Forelimb muscle (tissue), 1 donor: Measurements from ENCODE around the gene NDUFB2. TPM values are rescaled to one million over a fixed set of nuclear protein-coding genes. Genes with fewer than 3 reads are reported as not detected.
"Not testable (repeated sequence)": the region's sequence is repeated elsewhere in the genome, so short reads cannot be mapped to it uniquely, and the experiment has no call there.

Source experiments
- DNase-seq: peaks from one replicate; pipeline ENCODE4 v3.0.0-alpha.2; 2013; ENCODE audit warnings: low read depth
- polyA plus RNA-seq: library from polyadenylated mRNA; unstranded; fragments of 120-200 nt; gene quantifications from one replicate; pipeline ENCODE4 v1.2.1, GENCODE V29; 2013; ENCODE audit not compliant: insufficient read length

NDUFB2 gene
- polyA plus RNA-seq: 162 TPM

GRCh38 chr7:140696680-140697446, at the start of gene NDUFB2:
TSS of gene NDUFB2 (plus strand) at chr7:140696708. CDS start at chr7:140696745, 37 bp downstream.
- no peak for DNase-seq

GRCh38 chr7:140646931-140647647, 49.4 kb upstream of the NDUFB2 start:
- DNase-seq: no peak

GRCh38 chr7:140649556-140650205, 46.8 kb upstream of the NDUFB2 start:
- DNase-seq: no peak

DNA sequence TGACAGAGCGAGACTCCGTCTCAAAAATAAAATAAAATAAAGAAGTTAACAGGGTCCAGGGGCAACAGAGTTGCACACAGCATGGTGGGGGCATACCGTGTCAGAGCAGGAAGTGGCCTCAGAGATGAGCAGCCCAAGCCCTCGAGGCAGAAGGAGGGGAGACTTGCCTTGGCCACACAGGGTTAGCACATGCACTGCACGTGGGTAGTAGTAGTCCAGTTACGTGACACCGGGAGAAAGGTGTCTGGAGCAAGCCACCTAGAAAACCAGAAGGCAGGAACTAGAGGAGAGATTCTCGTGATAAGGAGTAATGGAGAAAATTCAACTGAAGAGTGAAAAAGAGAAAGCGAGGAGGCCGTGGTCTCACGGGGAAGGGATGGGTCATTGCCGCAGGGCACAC, 46.1 kb upstream of the NDUFB2 start:
- DNase-seq: no peak

- no peak for DNase-seq
These were observed 43.0 kb upstream of the NDUFB2 start for GRCh38 chr7:140653319-140654108.

DNA sequence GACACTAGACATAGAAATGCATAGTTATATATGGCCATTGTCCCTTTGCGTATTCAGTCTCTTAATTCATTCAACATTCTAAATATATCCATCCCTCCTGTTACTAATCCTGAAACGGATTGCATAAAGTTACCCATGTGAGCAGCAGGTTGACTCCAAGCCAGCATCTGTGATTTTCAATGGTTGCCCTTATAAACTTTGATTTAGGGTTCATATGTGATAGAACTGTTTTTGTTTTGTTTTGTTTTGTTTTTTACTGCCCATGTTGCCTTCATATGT, 42.5 kb upstream of the NDUFB2 start:
- no peak for DNase-seq

- no peak for DNase-seq
These were observed 41.8 kb upstream of the NDUFB2 start for GRCh38 chr7:140654661-140655060.

GRCh38 chr7:140655511-140656408, 40.7 kb upstream of the NDUFB2 start:
- no peak for DNase-seq

DNA sequence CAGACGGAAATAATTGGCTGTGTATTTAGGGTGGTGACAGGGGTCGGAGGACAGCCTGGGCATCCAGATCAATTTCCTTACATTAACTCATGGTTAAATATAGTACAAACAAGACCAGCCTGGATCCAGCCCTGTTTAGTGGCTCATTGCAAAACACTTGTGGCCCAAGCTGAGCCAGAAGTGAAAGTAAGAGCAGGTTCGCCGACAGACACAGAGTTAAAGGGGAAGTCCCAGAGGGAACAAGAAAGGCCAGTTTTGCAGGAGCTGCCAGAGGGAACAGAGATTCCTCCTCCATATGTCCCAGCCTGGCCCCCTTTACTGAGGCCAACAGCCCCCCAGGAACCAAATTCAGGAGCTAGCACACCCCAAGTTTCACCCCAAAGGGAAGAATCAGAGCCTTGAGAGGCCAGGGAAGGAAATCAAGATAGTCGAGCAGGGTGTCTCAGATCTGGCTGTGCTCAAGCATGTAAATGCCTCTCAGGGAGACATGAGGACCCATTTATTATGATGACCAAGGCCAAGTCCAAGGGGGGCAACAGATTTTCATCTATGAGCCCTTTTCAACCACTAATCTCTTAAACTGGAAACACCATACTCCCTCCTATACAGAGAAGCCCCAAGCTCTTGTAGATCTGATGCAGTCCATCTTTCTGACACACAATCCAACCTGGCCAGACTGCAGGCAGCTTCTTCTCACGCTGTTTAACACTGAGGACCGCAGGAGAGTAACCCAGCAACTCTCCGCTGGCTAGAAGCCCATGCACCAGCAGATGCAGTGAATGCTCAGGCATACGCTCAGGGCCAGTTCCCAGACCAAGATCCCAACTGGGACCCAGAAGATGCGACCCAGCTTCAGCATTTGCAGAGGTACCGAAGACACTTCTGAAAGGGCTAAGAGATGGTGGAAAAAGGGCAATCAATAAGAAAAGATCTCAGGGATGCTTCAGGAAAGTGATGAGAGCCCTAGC, 39.7 kb upstream of the NDUFB2 start:
- no peak for DNase-seq

GRCh38 chr7:140657891-140658290, 38.6 kb upstream of the NDUFB2 start:
- no peak for DNase-seq

GRCh38 chr7:140659856-140660255, 36.7 kb upstream of the NDUFB2 start:
- no peak for DNase-seq

DNA sequence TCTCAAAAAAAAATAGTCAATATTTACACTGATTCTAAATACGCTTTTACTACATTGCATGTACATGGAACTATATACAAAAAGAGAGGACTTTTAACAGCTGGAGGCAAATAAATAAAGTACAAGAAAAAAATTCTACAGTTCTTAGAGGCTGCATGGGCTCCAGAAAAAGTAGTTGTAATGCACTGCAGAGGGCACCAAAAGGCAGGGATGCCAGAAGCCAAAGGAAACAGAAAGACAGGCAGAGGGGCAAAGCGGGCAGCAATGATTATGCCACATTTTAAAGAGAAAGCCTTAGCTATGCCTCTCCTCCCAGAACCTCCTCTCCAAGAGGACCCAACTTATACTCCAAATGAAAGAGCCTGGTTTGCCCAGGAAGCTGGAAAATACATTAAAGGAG, 35.4 kb upstream of the NDUFB2 start:
- no peak for DNase-seq

DNA sequence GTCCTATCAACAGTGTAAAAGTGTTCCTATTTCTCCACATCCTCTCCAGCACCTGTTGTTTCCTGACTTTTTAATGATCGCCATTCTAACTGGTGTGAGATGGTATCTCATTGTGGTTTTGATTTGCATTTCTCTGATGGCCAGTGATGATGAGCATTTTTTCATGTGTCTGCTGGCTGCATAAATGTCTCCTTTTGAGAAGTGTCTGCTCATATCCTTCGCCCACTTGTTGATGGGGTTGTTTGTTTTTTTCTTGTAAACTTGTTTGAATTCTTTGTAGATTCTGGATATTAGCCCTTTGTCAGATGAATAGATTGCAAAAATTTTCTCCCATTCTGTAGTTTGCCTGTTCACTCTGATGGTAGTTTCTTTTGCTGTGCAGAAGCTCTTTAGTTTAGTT, 33.6 kb upstream of the NDUFB2 start:
- not testable (repeated sequence) for DNase-seq

DNA sequence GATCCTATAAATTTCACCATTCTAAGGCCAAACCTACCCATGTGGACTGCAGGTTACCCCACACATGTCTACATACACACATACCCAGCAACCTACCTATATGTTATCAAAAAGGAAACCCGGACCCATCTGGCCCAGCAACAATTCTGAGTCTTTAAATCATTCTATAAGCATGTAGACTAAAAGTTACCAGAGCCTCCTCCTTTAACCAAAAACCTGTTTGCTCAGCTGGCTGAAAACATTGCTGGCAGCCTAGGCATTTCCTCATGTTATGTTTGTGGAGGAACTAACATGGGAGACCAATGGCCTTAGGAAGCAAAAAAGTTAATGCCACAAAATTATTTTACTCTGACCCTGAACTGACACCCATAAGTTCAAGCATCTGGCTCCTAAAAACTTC, 29.0 kb upstream of the NDUFB2 start:
- DNase-seq: no peak

- DNase-seq: no peak
These were observed 27.9 kb upstream of the NDUFB2 start for GRCh38 chr7:140668641-140669040.

DNA sequence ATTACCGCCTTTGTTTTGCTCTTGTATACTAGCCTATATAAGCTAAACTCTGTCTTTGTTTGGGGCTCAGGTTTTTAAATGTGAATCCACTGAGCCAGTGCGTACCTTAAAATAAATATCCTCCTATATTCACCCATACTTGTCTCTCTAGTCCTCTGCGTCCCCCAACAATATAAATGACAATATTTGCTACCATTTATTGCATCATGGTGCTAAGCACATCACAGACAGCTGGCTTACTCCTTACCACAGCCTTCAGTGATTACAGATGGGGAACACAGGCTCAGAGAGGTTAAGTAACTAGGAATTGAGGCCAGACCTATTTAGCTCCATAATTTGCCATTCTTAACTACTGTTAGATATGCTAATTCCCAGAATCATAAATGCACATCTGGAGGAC, 27.2 kb upstream of the NDUFB2 start:
- DNase-seq: no peak

DNA sequence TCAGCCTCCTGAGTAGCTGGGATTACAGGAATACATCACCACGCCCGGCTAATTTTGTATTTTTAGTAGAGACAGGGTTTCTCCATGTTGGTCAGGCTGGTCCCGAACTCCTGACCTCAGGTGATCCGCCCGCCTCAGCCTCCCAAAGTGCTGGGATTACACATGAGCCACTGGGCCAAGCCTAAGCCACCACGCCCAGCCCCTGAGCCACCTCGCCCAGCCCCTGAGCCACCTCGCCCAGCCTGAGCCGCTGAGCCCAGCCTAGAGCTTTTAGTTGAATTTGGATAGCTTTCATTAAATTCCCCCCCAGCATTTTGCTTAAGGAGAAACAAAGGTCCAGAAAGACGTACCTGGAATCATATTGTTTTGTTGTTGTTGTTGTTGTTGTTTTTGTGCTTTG, 26.6 kb upstream of the NDUFB2 start:
- DNase-seq: not testable (repeated sequence)

GRCh38 chr7:140670343-140670935, 26.1 kb upstream of the NDUFB2 start:
- DNase-seq: no peak

GRCh38 chr7:140671966-140672365, 24.5 kb upstream of the NDUFB2 start:
- no peak for DNase-seq
